GM19025 (cell line): Measurements from ENCODE around the gene C19orf38.
"Not testable (repeated sequence)": the region's sequence is repeated elsewhere in the genome, so short reads cannot be mapped to it uniquely, and the experiment has no call there.

Experiments used
- ATAC-seq: cut with Tn5 transposase; IDR thresholded peaks from one replicate; pipeline ENCODE4 v1.9.1; 2021; ENCODE audit warnings: mild to moderate bottlenecking, low read depth, moderate library complexity; ENCODE audit not compliant: unreplicated experiment

Gene C19orf38

GRCh38 chr19:10870955-10871603, 22.9 kb downstream of the C19orf38 start, which contains the start of gene CARM1:
Gene CARM1, plus strand, starts transcription at chr19:10871553. Its CDS starts 150 bp downstream, at chr19:10871703.
- ATAC-seq: peak; percentile 72

- ATAC-seq: peak; percentile 2
Observed at GRCh38 chr19:10871711-10872545, 23.7 kb downstream of the C19orf38 start.

GRCh38 chr19:10872546-10873107, 24.4 kb downstream of the C19orf38 start:
- ATAC-seq: no peak

- no peak for ATAC-seq
Observed at GRCh38 chr19:10874024-10874423, 25.8 kb downstream of the C19orf38 start.

- peak; percentile 63 for ATAC-seq
Observed at GRCh38 chr19:10876459-10877240, 28.4 kb downstream of the C19orf38 start.

GRCh38 chr19:10877608-10878007, 29.4 kb downstream of the C19orf38 start:
- not testable (repeated sequence) for ATAC-seq

GRCh38 chr19:10878253-10878652, 30.0 kb downstream of the C19orf38 start:
- no peak for ATAC-seq

- ATAC-seq: no peak
Observed at GRCh38 chr19:10881403-10882107, 33.3 kb downstream of the C19orf38 start.

- ATAC-seq: no peak
Observed at GRCh38 chr19:10882108-10882457, 33.9 kb downstream of the C19orf38 start.

GRCh38 chr19:10884274-10884673, 36.1 kb downstream of the C19orf38 start:
- no peak for ATAC-seq

- ATAC-seq: no peak
Observed at GRCh38 chr19:10885201-10886169, 37.3 kb downstream of the C19orf38 start.

GRCh38 chr19:10887616-10888367, 39.6 kb downstream of the C19orf38 start:
- no peak for ATAC-seq

GRCh38 chr19:10888421-10888866, 40.2 kb downstream of the C19orf38 start:
- ATAC-seq: no peak

GRCh38 chr19:10889880-10890279, 41.7 kb downstream of the C19orf38 start:
- no peak for ATAC-seq

GRCh38 chr19:10891405-10892086, 43.3 kb downstream of the C19orf38 start:
- no peak for ATAC-seq

GRCh38 chr19:10892256-10892655, 44.0 kb downstream of the C19orf38 start:
- ATAC-seq: no peak

GRCh38 chr19:10894911-10895213, 46.6 kb downstream of the C19orf38 start:
- no peak for ATAC-seq

GRCh38 chr19:10895363-10895762, 47.1 kb downstream of the C19orf38 start:
- ATAC-seq: no peak
